HEK293 (cell line): ENCODE measurements around the gene SOX12.

Experiments
- CTCF ChIA-PET: fragments of 350-600 bp; formaldehyde crosslinking; extraction: SDS; loops from one replicate; lab custom pipeline; 2021; ENCODE audit warnings: antibody characterized with exemption; lab: Yijun Ruan, JAX
- POLR2A ChIA-PET: fragments of 300-600 bp; formaldehyde crosslinking; extraction: SDS; loops from one replicate; lab custom pipeline; 2020; ENCODE audit warnings: antibody characterized with exemption, inconsistent platforms; lab: Yijun Ruan, JAX
- H3K27ac ChIP-seq: fragments of 200-500 bp; sonication (Bioruptor generic); 2 replicates; pipeline ENCODE4 v1.5.1; 2014; ENCODE audit warnings: low read depth, low read length, control low read depth, inconsistent platforms; ENCODE audit errors: extremely low read depth
- H3K36me3 ChIP-seq, 2 experiments: fragments of 200-500 bp in 1 of 2; sonication (Bioruptor generic) in 1 of 2; 1 replicate in 1 of 2; 2 replicates in 1 of 2; pipeline ENCODE4 v1.5.1; 2014 to 2017; ENCODE audit warnings: inconsistent platforms in 2 of 2, low read length in 2 of 2; ENCODE audit not compliant: control insufficient read depth in 2 of 2, insufficient read depth in 1 of 2
- H3K4me1 ChIP-seq: fragments of 200-500 bp; sonication (Bioruptor generic); 2 replicates; pipeline ENCODE4 v1.5.1; 2014; ENCODE audit warnings: mild to moderate bottlenecking, low read length, inconsistent platforms; ENCODE audit not compliant: control insufficient read depth, insufficient read depth
- H3K4me3 ChIP-seq: 2 replicates; pipeline ENCODE4 v1.5.1; 2011; ENCODE audit warnings: low read depth, mild to moderate bottlenecking, control low read depth, low read length, moderate library complexity
- H3K9me3 ChIP-seq: fragments of 200-500 bp; sonication (Bioruptor generic); 2 replicates; pipeline ENCODE4 v1.5.1; 2014; ENCODE audit warnings: low read depth, low read length, inconsistent platforms; ENCODE audit not compliant: control insufficient read depth, insufficient read depth
- FEZF1 ChIP-seq: fragments of 450-650 bp; formaldehyde crosslinking; IDR thresholded peaks from 2 replicates; pipeline ENCODE4 v1.5.1; 2016; ENCODE audit warnings: missing biosample characterization, missing genetic modification characterization
- GLI4 ChIP-seq: fragments of 450-650 bp; formaldehyde crosslinking; IDR thresholded peaks from 2 replicates; pipeline ENCODE4 v1.5.1; 2016; ENCODE audit warnings: missing biosample characterization, missing genetic modification characterization
- KLF16 ChIP-seq: fragments of 450-650 bp; formaldehyde crosslinking; IDR thresholded peaks from 2 replicates; pipeline ENCODE4 v1.5.1; 2017; ENCODE audit warnings: missing biosample characterization, missing genetic modification characterization
- SP2 ChIP-seq: fragments of 450-650 bp; formaldehyde crosslinking; IDR thresholded peaks from 2 replicates; pipeline ENCODE4 v1.5.1; 2016; ENCODE audit warnings: missing biosample characterization, missing genetic modification characterization
- ZBTB20 ChIP-seq: fragments of 450-650 bp; formaldehyde crosslinking; IDR thresholded peaks from 2 replicates; pipeline ENCODE4 v1.5.1; 2016; ENCODE audit warnings: missing biosample characterization, missing genetic modification characterization
- ZBTB48 ChIP-seq: fragments of 450-650 bp; formaldehyde crosslinking; IDR thresholded peaks from 2 replicates; pipeline ENCODE4 v1.5.1; 2016; ENCODE audit warnings: missing biosample characterization, missing genetic modification characterization
- ZNF112 ChIP-seq: fragments of 450-650 bp; formaldehyde crosslinking; IDR thresholded peaks from 2 replicates; pipeline ENCODE4 v1.5.0; 2017; ENCODE audit warnings: missing biosample characterization, missing genetic modification characterization
- ZNF132 ChIP-seq: fragments of 450-650 bp; formaldehyde crosslinking; IDR thresholded peaks from 2 replicates; pipeline ENCODE4 v1.5.1; 2017; ENCODE audit warnings: missing biosample characterization, missing genetic modification characterization, borderline replicate concordance
- ZNF223 ChIP-seq: fragments of 450-650 bp; formaldehyde crosslinking; IDR thresholded peaks from 2 replicates; pipeline ENCODE4 v1.5.1; 2016; ENCODE audit warnings: missing biosample characterization, missing genetic modification characterization
- ZNF248 ChIP-seq: fragments of 450-650 bp; formaldehyde crosslinking; IDR thresholded peaks from 2 replicates; pipeline ENCODE4 v1.5.1; 2017; ENCODE audit warnings: missing biosample characterization, missing genetic modification characterization
- ZNF423 ChIP-seq: fragments of 450-650 bp; formaldehyde crosslinking; IDR thresholded peaks from 2 replicates; pipeline ENCODE4 v1.5.1; 2016; ENCODE audit warnings: missing biosample characterization, missing genetic modification characterization
- ZNF514 ChIP-seq: fragments of 450-650 bp; formaldehyde crosslinking; IDR thresholded peaks from 2 replicates; pipeline ENCODE4 v1.5.1; 2016; ENCODE audit warnings: missing biosample characterization, missing genetic modification characterization
- ZNF561 ChIP-seq: fragments of 450-650 bp; IDR thresholded peaks from 2 replicates; pipeline ENCODE4 v1.5.1; 2018; ENCODE audit warnings: missing biosample characterization, missing genetic modification characterization, borderline replicate concordance
- ZNF610 ChIP-seq: fragments of 450-650 bp; formaldehyde crosslinking; IDR thresholded peaks from 2 replicates; pipeline ENCODE4 v1.5.1; 2016; ENCODE audit warnings: missing biosample characterization, missing genetic modification characterization, borderline replicate concordance
- ZNF621 ChIP-seq: fragments of 450-650 bp; formaldehyde crosslinking; IDR thresholded peaks from 2 replicates; pipeline ENCODE4 v1.5.1; 2017; ENCODE audit warnings: missing biosample characterization, missing genetic modification characterization
- ZNF624 ChIP-seq: fragments of 450-650 bp; formaldehyde crosslinking; IDR thresholded peaks from 2 replicates; pipeline ENCODE4 v1.5.1; 2017; ENCODE audit warnings: missing biosample characterization, missing genetic modification characterization
- ZNF76 ChIP-seq: fragments of 450-650 bp; formaldehyde crosslinking; IDR thresholded peaks from 2 replicates; pipeline ENCODE4; 2016; ENCODE audit warnings: low read depth, missing biosample characterization, missing genetic modification characterization, borderline replicate concordance
- ZNF830 ChIP-seq: fragments of 450-650 bp; IDR thresholded peaks from 2 replicates; pipeline ENCODE4 v1.5.0; 2018; ENCODE audit warnings: missing biosample characterization, missing genetic modification characterization, low read depth, mild to moderate bottlenecking, moderate library complexity
- TF ChIP-seq, protein P1 (sequence below): fragments of 450-650 bp; formaldehyde crosslinking; IDR thresholded peaks from 2 replicates; pipeline ENCODE4 v1.5.1; 2016; ENCODE audit warnings: missing biosample characterization, missing genetic modification characterization
- TF ChIP-seq, protein P2 (sequence below): sonication (generic); formaldehyde crosslinking; IDR thresholded peaks from 2 replicates; pipeline ENCODE4 v1.8.1; 2022; ENCODE audit warnings: mild to moderate bottlenecking, moderate library complexity, missing genetic modification reagents
- TF ChIP-seq, protein P3 (sequence below): fragments of 450-650 bp; formaldehyde crosslinking; IDR thresholded peaks from 2 replicates; pipeline ENCODE4 v1.5.1; 2016; ENCODE audit warnings: missing biosample characterization, missing genetic modification characterization

Gene SOX12

DNA sequence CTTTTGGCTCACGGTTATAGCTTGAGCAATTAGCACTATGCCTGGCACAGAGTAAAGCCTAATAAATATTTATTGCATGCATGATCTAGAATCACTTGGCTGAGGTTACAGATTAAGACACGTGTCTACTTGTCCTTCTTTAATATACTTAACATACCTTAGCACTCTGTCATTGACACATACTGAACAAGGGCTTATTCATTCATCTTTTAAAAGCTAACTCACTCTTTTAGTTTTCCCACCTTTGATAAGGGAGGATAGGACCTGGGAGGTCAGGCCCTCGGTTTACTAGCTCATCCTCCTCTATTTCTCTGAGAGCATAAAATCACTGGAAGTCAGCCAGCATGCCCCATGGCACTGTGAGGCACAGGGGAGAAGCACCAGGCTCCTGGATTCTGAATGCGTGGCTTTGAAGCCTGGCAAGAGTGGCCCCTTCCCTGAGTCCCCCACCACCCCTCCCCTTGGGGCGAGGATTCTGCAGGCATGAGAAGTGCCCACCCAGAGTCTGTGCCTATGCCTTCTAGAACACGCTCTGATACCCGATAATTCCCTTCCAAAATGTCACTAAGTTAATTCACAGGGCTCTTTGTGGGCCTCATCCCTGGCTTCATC, 16.8 kb upstream of the SOX12 start:
- no peaks in the 10 kb centered on the region for H3K9me3 ChIP-seq
- CTCF ChIA-PET, result no interaction called here
- H3K27ac ChIP-seq, result no peak overlapping the region
- H3K36me3 ChIP-seq, result no peaks in the 10 kb centered on the region
- POLR2A ChIA-PET, result interaction anchor here (0.8 to 1.4 kb wide), 2 partner anchors 10 to 21 kb away, joined by 3 read pairs; no protein-coding TSS in a partner anchor
- TF ChIP-seq ZNF248 (tag by site-specific recombination), result no peak
- H3K4me3 ChIP-seq, result no peak overlapping the region
- H3K4me1 ChIP-seq, result peaks cover 2% of the 10 kb centered on the region; the same call in 1 of the 2 replicates

DNA sequence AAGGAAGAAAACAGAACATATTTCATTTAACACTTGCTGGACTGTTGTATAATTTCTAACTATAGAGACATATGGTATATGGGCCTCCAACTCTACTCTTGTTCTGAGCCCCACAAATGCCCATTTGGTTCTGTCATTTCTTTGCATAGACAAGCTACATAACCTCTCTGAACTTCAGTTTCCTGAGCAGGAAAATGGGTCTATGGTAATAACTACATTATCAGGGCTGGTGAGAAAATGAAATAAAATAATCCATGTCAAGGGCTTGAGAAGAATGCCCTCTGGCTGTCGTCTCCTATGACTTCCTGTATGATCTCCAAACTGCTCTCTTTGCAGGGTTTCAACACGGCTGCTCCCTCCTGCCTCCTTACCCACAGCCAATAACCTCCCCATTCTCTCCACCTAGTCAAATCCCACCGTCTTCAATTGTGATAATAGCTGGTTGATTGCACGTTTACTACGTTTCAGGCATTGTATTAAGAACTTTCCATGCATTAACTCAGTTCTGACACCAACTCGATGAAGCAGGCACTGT, 16.0 kb upstream of the SOX12 start:
- H3K36me3 ChIP-seq, result no peaks in the 10 kb centered on the region
- no peak overlapping the region for H3K4me3 ChIP-seq
- H3K4me1 ChIP-seq, result peaks cover 6% of the 10 kb centered on the region
- H3K27ac ChIP-seq, result 0 out of 2 replicates have a peak overlapping the region, but pooled peaks have one; percentile 16
- CTCF ChIA-PET, result no interaction called here
- no peaks in the 10 kb centered on the region for H3K9me3 ChIP-seq
- POLR2A ChIA-PET, result no interaction called here
- no peak for TF ChIP-seq ZNF112
- no peak for TF ChIP-seq ZNF610
- TF ChIP-seq ZNF621 (tag by site-specific recombination), result no peak
- TF ChIP-seq ZNF830, result no peak
- no peak for TF ChIP-seq ZBTB48 (tag by site-specific recombination)
- no peak for TF ChIP-seq GLI4 (tag by site-specific recombination)
- TF ChIP-seq ZNF76 (tag by site-specific recombination), result no peak

DNA sequence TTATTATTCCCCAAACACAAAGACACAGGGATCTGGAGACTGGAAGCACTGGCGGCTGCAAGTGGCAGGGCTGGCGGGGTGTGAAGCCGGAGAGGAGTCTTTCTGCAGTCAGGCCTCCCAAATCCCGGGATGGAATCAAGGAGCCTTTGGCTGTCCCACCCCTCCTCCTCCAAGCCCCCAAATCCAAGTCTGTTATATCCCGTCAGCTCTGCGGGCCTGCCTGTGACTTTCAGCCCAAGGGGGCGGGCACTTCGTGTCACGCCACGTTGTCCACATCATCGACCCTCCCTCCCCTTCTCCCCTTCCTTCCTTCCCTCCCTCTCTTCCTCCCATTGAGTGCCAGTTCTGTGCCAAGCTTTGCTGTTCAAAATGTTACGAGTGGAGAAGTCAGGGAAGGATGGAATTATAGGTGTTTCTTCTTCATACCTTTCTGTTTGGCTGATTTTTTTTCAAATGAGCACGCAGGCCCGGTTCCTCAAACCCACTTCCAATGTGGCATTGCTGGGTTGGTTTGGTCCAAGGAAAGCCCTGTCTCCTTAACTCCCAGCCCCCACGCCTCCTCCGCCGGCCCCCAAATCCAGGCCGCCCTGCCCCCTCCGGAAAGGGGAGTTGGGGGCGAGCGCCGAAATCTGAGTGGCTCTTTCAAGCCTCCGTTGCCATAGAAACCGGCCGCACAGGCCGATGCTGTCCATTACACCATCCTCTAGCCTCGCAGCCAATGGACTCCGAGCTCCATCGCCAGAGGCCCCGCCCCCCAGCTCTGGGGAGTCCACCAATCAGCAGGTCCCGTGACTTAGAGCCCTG, 15.3 kb upstream of the SOX12 start:
- 0 out of 2 replicates have a peak overlapping the region, but pooled peaks have one; percentile 16 for H3K27ac ChIP-seq
- POLR2A ChIA-PET, result no interaction called here
- CTCF ChIA-PET, result no interaction called here

More for the DNA sequence above, 15.3 kb upstream of the SOX12 start:
- no peaks in the 10 kb centered on the region for H3K36me3 ChIP-seq
- H3K4me1 ChIP-seq, result peaks cover 6% of the 10 kb centered on the region
- TF ChIP-seq FEZF1 (tag by site-specific recombination) (peak; percentile 68), ZNF132 (tag by site-specific recombination) (no peak), ZNF223 (no peak), KLF16 (tag by site-specific recombination) (no peak), ZNF624 (tag by site-specific recombination) (no peak), ZNF423 (no peak), SP2 (tag by site-specific recombination) (peak; percentile 32), ZNF248 (tag by site-specific recombination) (no peak), ZNF561 (tag by site-specific recombination) (peak; percentile 95), ZBTB20 (tag by site-specific recombination) (no peak), ZNF514 (tag by site-specific recombination) (no peak)
- TF ChIP-seq, protein P1, sequence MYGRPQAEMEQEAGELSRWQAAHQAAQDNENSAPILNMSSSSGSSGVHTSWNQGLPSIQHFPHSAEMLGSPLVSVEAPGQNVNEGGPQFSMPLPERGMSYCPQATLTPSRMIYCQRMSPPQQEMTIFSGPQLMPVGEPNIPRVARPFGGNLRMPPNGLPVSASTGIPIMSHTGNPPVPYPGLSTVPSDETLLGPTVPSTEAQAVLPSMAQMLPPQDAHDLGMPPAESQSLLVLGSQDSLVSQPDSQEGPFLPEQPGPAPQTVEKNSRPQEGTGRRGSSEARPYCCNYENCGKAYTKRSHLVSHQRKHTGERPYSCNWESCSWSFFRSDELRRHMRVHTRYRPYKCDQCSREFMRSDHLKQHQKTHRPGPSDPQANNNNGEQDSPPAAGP, result no peak
- TF ChIP-seq, protein P2, sequence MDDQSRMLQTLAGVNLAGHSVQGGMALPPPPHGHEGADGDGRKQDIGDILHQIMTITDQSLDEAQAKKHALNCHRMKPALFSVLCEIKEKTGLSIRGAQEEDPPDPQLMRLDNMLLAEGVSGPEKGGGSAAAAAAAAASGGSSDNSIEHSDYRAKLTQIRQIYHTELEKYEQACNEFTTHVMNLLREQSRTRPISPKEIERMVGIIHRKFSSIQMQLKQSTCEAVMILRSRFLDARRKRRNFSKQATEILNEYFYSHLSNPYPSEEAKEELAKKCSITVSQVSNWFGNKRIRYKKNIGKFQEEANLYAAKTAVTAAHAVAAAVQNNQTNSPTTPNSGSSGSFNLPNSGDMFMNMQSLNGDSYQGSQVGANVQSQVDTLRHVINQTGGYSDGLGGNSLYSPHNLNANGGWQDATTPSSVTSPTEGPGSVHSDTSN (CRISPR knock-in tag), result no peak
- TF ChIP-seq, protein P3, sequence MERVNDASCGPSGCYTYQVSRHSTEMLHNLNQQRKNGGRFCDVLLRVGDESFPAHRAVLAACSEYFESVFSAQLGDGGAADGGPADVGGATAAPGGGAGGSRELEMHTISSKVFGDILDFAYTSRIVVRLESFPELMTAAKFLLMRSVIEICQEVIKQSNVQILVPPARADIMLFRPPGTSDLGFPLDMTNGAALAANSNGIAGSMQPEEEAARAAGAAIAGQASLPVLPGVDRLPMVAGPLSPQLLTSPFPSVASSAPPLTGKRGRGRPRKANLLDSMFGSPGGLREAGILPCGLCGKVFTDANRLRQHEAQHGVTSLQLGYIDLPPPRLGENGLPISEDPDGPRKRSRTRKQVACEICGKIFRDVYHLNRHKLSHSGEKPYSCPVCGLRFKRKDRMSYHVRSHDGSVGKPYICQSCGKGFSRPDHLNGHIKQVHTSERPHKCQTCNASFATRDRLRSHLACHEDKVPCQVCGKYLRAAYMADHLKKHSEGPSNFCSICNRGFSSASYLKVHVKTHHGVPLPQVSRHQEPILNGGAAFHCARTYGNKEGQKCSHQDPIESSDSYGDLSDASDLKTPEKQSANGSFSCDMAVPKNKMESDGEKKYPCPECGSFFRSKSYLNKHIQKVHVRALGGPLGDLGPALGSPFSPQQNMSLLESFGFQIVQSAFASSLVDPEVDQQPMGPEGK (tag by site-specific recombination), result no peak
- H3K4me3 ChIP-seq, result no peak overlapping the region
- H3K9me3 ChIP-seq, result no peaks in the 10 kb centered on the region
